Stimulated activated CD8-positive, alpha-beta memory T cell treated with anti-CD3 and anti-CD28 coated beads, Interleukin-15, amount 100 ng/mL, for 48 hours (primary cell): ENCODE results near the gene RALGPS2.

Experiments used
- DNase-seq, 2 donors: peaks; one replicate each; pipeline ENCODE4 v3.0.0-alpha.2; 2020; ENCODE audit warnings: low read depth in 2 of 2

The RALGPS2 gene

GRCh38 chr1:178962853-178963711, 238.0 kb downstream of the RALGPS2 start:
- DNase-seq = no peak

GRCh38 chr1:178964469-178965330, 239.7 kb downstream of the RALGPS2 start:
- no peak for DNase-seq

GRCh38 chr1:178966312-178966711, 241.3 kb downstream of the RALGPS2 start:
- no peak for DNase-seq

GRCh38 chr1:178969226-178969987, 244.4 kb downstream of the RALGPS2 start:
- no peak for DNase-seq

GRCh38 chr1:178970184-178970583, 245.1 kb downstream of the RALGPS2 start:
- no peak for DNase-seq
